K562 (cell line): ENCODE data around the gene TRABD.

ENCODE experiments used
- CBX3 ChIP-seq, 2 experiments: IDR thresholded peaks; 1 replicate in 1 of 2; 2 replicates in 1 of 2; pipeline ENCODE4 v1.6.1; 2012; ENCODE audit warnings: inconsistent platforms in 2 of 2, low read length in 2 of 2, borderline replicate concordance in 1 of 2, control low read depth in 1 of 2
- CEBPB ChIP-seq: fragments of 450-650 bp; IDR thresholded peaks from 2 replicates; pipeline ENCODE4 v1.6.1; 2016; ENCODE audit warnings: missing genetic modification characterization, missing compliant biosample characterization
- FOXK1 ChIP-seq: sonication (generic); formaldehyde crosslinking; IDR thresholded peaks from 2 replicates; pipeline ENCODE4 v1.8.0; 2022; ENCODE audit warnings: missing genetic modification reagents, mild to moderate bottlenecking, borderline replicate concordance
- GATAD2B ChIP-seq: fragments of 450-650 bp; IDR thresholded peaks from 2 replicates; pipeline ENCODE4 v1.6.1; 2017; ENCODE audit warnings: mild to moderate bottlenecking, borderline replicate concordance
- MXI1 ChIP-seq: IDR thresholded peaks from 2 replicates; pipeline ENCODE4 v1.6.1; 2011; ENCODE audit warnings: low read depth, mild to moderate bottlenecking, improper control_type of control experiment, low read length
- NCOA4 ChIP-seq: fragments of 450-650 bp; IDR thresholded peaks from 2 replicates; pipeline ENCODE4 v1.6.1; 2018; ENCODE audit warnings: mild to moderate bottlenecking; ENCODE audit not compliant: partially characterized antibody
- POLR2A ChIP-seq: fragments of 450-650 bp; conservative IDR thresholded peaks from 2 replicates; pipeline ENCODE4 v1.6.1; 2016
- ZBTB8A ChIP-seq: fragments of 450-650 bp; IDR thresholded peaks from 2 replicates; pipeline ENCODE4 v1.6.1; 2018; ENCODE audit warnings: mild to moderate bottlenecking, moderate library complexity; ENCODE audit not compliant: partially characterized antibody
- ZNF583 ChIP-seq: fragments of 250-450 bp; sonication (Bioruptor Pico); IDR thresholded peaks from 2 replicates; pipeline ENCODE4 v1.4.0; 2020
- TF ChIP-seq, protein P1 (sequence below), 3 experiments: IDR thresholded peaks in 2 of 3; conservative IDR thresholded peaks in 1 of 3; 2 replicates each; pipeline ENCODE4 v1.5.1; 2011 to 2012; ENCODE audit warnings: low read length in 3 of 3, mild to moderate bottlenecking in 3 of 3, control low read depth in 2 of 3, improper control_type of control experiment in 1 of 3, inconsistent platforms in 1 of 3, low read depth in 1 of 3, mixed read lengths in 1 of 3, moderate library complexity in 1 of 3; ENCODE audit not compliant: insufficient read depth in 2 of 3

DNA sequence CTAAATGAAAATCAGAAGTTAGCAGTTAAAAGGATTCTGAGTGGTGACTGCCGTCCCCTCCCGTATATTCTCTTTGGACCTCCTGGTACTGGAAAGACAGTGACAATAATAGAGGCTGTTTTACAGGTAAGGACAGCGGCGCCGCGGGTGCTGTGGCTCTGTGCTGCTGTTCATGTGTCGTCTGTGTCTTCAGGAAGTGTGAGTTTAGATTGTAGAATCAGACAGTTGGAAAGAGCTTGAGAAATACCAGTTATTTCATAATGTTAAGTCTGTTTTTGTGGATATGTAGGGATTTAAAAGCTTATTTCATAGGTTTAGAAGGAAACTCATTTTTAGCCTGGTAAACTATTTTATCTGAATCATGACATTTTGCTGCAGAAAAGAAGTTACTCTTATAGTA lies 42.6 kb upstream of the TRABD start:
- TF ChIP-seq MXI1, result no peak
- no peak for TF ChIP-seq FOXK1
- TF ChIP-seq CBX3 (IDR thresholded peaks at IDR 0.05; ENCODE audit: borderline replicate concordance in 1 of 2, low read length in 2 of 2), result no peak
- no peak for TF ChIP-seq ZNF583
- no peak for TF ChIP-seq POLR2A
- no peak for TF ChIP-seq CEBPB
- no peak for TF ChIP-seq GATAD2B
- TF ChIP-seq, protein P1, sequence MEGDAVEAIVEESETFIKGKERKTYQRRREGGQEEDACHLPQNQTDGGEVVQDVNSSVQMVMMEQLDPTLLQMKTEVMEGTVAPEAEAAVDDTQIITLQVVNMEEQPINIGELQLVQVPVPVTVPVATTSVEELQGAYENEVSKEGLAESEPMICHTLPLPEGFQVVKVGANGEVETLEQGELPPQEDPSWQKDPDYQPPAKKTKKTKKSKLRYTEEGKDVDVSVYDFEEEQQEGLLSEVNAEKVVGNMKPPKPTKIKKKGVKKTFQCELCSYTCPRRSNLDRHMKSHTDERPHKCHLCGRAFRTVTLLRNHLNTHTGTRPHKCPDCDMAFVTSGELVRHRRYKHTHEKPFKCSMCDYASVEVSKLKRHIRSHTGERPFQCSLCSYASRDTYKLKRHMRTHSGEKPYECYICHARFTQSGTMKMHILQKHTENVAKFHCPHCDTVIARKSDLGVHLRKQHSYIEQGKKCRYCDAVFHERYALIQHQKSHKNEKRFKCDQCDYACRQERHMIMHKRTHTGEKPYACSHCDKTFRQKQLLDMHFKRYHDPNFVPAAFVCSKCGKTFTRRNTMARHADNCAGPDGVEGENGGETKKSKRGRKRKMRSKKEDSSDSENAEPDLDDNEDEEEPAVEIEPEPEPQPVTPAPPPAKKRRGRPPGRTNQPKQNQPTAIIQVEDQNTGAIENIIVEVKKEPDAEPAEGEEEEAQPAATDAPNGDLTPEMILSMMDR (IDR thresholded peaks at IDR 0.05 in 2 of 3, conservative IDR thresholded peaks at IDR 0.05 in 1 of 3; ENCODE audit: insufficient read depth in 2 of 3, low read depth in 1 of 3, low read length in 3 of 3), result no peak
- no peak for TF ChIP-seq NCOA4
- no peak for TF ChIP-seq ZBTB8A
